HG03558 (cell line): ENCODE measurements around the gene CRIM1.

Experiments used
- ATAC-seq: cut with Tn5 transposase; IDR thresholded peaks from one replicate; pipeline ENCODE4 v1.9.1; 2021; ENCODE audit warnings: moderate number of reproducible peaks; ENCODE audit not compliant: unreplicated experiment; ENCODE audit errors: extremely low read depth

Gene CRIM1

GRCh38 chr2:36567711-36568408 lies 212.3 kb downstream of the CRIM1 start:
- no peak for ATAC-seq

GRCh38 chr2:36568516-36569246 lies 213.1 kb downstream of the CRIM1 start:
- ATAC-seq = no peak

- ATAC-seq = no peak
Measured at GRCh38 chr2:36569267-36569856, 213.8 kb downstream of the CRIM1 start.

DNA sequence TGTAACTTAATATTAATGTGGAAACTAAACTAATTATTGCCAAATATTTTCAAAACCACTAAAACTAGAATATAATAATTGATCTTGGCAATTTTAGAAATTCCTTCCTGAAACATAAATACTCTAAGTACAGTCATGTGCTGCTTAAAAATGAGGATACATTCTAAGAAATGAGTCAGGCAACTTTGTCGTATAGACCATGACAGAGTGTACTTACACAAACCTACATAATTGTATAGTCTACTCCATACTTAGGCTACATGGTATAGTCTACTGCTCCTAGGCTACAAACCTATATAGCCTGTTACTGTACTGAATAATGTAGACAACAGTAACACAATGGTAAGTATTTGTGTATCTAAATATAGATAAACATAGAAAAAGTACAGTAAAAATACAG lies 214.8 kb downstream of the CRIM1 start:
- ATAC-seq = no peak

GRCh38 chr2:36572054-36572718 lies 216.6 kb downstream of the CRIM1 start:
- no peak for ATAC-seq

DNA sequence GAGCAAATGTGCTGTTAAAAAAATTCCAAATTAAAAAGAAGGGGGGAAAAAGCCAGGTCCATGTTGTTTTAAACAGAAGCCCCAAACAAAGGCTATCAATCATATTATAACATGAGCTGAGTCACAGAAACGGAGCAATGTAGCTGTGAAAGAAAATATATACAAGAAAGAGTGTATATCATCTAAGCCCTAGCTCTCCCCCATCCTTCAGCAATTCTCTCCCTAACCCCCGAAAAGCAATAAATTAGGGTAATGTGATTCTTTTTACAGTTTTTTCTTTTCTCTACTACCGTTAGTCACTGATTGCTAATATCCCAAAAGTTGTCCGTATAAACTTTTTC lies 217.1 kb downstream of the CRIM1 start:
- no peak for ATAC-seq

DNA sequence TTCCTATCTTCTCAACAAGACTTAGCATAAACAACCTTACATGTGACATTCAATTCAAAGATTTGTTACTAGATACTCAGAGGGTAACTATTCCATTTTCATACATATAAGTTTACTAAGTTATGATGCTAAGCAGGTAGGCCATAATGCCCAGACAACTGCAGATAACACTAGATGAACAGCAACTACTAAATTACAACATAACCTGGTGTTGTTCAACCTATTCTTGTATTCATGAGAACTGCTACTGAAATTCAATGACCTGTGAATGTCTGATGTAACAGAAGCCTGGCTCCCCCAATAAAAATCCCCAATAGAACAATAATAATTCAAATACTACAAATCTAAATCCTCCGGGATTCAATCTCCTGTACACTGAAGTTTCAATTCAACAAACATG lies 217.6 kb downstream of the CRIM1 start:
- ATAC-seq = no peak

- ATAC-seq = no peak
Measured at GRCh38 chr2:36574560-36574959, 219.0 kb downstream of the CRIM1 start.

- no peak for ATAC-seq
Measured at GRCh38 chr2:36577884-36578283, 222.3 kb downstream of the CRIM1 start.

DNA sequence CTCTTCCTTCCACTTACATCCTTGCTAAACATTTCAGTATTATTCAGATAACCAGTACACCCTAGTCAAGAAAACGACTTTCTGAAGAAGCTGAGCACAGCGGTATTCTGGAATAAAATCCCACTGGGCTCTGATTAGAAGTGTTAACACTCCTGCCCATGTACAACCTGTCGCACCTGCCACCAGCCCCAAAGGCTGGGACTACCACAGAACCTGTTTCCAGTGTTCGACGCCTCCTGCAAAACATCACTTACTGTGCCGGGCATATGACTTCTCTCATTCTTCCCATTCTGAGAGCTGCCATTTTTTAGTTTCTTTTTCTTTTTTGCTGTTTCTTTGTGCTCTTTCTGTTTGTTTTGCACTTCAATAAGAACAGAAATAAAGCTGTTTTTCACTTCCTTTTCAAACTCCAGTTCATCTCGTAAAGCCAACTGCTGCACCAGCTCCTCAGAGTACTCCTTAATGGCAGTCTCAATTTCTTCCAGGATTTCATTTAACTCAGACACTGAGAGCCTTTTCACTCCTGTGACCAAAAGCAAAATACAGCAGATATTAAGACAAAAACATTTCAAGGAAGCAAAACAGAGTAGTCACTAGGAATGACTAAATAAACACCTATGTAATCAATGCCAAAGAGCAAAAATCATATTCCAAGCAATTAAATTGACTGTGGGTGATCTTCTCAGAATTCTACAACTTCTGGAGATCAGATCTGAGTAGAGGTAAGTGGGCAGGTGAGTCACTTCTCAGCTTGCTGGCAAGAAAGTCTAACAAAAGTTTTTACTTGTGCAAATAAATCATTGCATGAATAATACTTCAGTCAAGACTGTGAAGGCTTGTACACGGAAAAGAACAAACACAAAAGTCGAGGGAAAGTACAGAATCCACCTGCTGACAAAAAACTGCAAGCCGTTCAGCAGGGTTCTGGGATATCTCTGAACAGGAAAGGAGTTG lies 223.0 kb downstream of the CRIM1 start:
- no peak for ATAC-seq

GRCh38 chr2:36579297-36579664 lies 223.7 kb downstream of the CRIM1 start:
- ATAC-seq = no peak

DNA sequence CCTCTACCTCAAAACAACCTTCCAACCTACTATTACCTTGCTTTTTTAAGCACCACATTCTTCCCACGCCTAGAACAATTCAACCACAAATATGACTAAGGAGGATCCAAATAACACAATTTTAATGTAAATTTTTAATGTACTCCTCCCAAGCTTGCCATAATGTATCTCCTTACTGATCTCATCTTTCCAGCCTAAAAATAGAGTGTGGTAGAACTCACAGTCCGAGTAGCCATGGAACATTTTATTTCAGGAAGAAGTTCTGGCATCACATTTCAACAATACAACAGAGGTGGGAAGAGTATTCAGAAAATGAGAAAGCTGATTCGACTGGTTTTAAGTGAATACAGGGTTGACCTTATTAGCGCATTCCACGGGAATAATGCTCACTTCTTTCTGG lies 227.0 kb downstream of the CRIM1 start:
- no peak for ATAC-seq

- no peak for ATAC-seq
Measured at GRCh38 chr2:36582951-36583350, 227.4 kb downstream of the CRIM1 start.

DNA sequence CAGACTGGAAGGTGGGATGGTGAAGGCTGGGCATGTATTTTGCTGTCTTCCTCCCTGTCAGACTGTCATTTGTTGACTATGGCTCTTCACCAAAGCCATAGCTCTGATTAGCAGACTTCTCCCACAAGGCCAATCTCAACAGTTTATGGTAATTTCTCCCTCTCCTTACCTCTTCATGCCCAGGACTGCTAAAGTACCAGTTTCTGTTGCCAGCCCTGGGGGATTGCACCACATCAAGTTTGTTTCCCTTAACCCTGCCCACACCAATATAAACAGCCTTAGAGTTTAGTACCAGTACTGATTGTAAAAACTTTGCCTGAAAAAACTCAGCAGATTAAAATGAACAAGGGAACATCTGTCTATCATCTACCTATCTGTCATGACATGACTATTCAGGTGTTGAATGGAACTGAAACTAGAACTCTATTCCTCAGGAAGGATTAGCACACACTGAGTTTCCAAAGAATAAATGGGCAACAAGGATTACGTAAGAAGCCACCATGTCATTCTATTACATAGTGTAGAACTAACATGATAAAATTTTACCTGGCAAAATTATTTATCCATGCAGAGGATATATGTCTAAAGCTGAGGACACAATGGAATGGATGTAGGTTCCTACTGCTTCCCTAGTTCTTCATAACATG lies 228.7 kb downstream of the CRIM1 start:
- no peak for ATAC-seq

DNA sequence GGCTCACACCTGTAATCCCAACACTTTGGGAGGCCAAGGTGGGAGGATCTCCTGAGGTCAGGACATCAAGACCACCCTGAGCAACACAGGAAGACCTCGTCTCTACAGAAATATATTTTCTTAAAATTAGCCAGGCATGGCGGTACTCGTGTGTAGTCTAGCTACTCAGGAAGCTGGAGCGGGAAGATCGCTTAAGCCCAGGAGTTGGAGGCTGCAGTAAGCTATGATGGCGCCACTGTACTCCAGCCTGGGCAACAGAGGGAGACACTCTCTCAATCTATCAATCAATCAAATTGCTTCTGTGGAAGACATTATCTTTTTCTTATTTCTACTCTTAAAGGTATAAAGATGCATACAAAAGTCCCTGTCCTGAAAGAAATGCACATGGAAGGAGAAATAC lies 231.1 kb downstream of the CRIM1 start:
- no peak for ATAC-seq

GRCh38 chr2:36587101-36587500 lies 231.5 kb downstream of the CRIM1 start:
- no peak for ATAC-seq

DNA sequence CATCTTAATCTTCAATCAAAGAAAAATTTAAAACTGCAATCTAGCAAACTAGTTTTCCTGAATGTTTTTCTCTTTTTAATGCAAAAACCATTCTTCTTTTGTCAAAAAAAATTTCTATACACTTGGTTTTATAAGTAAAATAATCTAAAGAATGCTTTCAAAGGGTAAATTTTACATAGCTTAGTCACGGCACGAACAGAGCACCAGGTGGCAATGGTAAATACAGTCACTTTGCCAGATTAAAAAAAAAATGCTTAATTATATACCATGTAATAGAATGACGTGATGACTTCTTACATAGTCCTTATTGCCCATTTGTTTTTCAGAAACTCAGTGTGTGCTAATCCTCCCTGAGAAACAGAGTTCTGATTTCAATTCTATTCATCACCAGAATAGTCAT lies 232.0 kb downstream of the CRIM1 start:
- ATAC-seq = no peak

- ATAC-seq = no peak
Measured at GRCh38 chr2:36589230-36589630, 233.7 kb downstream of the CRIM1 start.

DNA sequence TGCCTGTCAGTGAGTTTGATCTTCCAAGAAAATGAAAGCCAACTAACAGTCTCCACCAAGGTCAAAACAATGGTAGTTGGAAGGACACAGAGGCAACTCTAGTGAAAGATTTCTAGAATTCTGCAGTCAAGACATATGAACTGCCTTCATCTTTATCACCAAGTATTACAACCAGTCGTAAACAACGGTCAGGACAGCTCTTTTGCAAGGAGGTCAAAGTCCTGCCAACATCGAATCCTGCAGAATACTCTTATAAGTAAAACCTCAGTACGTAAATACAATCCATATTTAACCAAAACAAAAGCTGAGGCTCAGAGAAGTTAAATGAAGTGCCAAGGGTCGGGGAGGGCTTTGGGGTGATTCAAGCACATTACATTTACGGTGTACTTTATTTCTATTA lies 239.3 kb downstream of the CRIM1 start:
- ATAC-seq = no peak

DNA sequence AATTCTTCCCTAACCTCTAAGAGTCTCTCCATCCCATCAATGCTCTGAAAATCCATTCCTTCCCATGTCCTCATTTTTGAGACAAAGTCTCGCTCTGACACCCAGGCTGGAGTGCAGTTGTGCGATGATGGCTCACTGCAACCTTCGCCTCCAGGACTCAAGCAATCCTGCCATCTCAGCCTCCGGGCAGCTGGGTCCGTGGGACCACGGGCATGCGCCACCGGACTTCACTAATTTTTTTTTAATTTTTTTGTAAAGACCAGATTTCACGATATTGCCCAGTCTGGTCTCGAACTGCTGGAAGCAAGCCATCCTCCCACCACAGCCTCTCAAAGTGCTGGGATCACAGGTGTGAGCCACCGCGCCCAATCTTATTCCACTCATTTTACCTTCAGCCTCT lies 240.8 kb downstream of the CRIM1 start:
- ATAC-seq = no peak
